Measurements from ENCODE around the gene COL18A1. TPM values are rescaled to one million over a fixed set of nuclear protein-coding genes. Genes with fewer than 3 reads are reported as not detected.
A peak's percentile ranks its signal among the peaks of the same experiment; 100 is the strongest.

COL18A1 gene
- total RNA-seq, 1 donor from 2014 or later = 9.5 TPM

DNA sequence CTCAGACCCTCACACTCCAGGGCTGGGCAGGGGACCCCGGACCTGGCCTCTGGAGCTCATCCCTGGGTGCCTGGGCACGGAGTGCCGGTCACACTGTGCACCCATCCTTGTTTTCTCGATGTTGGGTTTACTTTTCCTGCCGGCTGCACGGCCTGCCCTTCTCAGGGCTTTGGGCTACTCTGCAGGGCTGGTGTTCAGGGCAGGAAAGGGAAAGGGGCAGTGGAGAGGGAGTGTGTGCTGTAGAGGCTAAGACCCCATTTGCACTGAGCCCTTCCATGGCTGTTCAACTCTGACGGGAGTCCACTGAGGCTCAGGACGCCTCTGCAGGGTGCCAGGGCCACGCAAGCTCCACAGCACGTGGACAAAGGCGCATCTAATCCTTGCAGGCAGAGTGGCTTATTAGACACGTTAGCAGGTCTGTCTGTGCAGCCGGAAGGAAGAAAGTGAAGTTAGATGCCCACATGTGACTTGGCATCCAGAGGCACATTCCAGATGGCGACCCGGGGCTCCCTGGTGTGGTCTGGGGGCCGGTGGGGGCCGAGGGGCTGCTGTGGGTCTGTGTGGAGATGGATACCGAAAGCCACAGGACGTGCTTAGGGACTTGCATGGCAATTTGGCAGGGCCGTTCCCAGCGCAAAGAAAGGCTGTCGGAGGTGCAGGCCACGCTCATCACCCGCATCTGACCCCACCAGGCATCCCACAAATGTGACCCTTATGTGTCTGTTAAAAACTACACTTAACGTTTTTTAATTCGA lies 33.6 kb downstream of the COL18A1 start:
- no peaks in the 10 kb centered on the region for H3K4me1 Mint-ChIP-seq (ENCODE audit: low read depth, unreplicated experiment)
- no peaks in the 10 kb centered on the region for H3K36me3 Mint-ChIP-seq (ENCODE audit: unreplicated experiment)
- peaks cover 2% of the 10 kb centered on the region for H3K9me3 Mint-ChIP-seq (ENCODE audit: unreplicated experiment)
- TF ChIP-seq, protein P1, sequence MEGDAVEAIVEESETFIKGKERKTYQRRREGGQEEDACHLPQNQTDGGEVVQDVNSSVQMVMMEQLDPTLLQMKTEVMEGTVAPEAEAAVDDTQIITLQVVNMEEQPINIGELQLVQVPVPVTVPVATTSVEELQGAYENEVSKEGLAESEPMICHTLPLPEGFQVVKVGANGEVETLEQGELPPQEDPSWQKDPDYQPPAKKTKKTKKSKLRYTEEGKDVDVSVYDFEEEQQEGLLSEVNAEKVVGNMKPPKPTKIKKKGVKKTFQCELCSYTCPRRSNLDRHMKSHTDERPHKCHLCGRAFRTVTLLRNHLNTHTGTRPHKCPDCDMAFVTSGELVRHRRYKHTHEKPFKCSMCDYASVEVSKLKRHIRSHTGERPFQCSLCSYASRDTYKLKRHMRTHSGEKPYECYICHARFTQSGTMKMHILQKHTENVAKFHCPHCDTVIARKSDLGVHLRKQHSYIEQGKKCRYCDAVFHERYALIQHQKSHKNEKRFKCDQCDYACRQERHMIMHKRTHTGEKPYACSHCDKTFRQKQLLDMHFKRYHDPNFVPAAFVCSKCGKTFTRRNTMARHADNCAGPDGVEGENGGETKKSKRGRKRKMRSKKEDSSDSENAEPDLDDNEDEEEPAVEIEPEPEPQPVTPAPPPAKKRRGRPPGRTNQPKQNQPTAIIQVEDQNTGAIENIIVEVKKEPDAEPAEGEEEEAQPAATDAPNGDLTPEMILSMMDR (IDR thresholded peaks at IDR 0.05; ENCODE audit: partially characterized antibody, unreplicated experiment) = no peak
- H3K27me3 Mint-ChIP-seq (ENCODE audit: unreplicated experiment) = peaks cover 3% of the 10 kb centered on the region
- DNase-seq = no peak
- H3K27ac Mint-ChIP-seq (ENCODE audit: unreplicated experiment) = no peak overlapping the region
- H3K4me3 Mint-ChIP-seq (ENCODE audit: unreplicated experiment) = no peak overlapping the region

DNA sequence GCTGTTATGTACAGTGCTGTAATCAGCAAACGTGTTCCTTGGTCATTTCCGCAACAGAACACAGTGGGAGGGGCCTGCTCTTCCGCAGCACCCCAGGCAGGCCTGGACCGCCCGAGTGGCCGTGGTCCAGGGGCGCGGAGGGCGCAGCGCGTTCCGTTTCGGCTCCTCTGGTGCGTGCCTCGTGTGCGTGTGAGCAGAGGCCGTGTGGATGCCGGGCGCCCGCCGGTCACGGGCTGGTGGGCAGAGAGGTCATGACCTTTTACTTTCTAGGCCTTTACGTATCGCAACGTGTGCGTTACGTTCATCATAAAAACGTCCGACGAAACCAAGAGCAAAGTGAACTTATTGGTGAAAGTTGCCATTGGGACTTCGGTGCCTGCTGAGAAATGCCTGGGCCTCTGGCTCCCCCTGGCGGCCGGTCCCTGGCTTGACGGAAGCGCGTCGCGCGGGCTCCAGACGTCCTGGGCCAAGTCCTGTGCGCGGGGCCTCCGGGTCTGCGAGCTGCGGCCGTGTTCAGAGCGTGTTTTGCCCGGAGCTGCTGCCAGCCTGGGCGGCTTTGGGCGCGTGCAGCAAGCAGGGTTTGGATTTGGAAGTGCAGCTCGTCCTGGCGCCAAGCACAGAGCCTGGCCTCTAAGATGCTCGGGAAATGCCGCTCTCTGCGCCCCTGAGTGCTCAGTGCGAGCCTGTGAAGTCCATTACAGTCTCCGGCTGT lies 34.4 kb downstream of the COL18A1 start:
- TF ChIP-seq, protein P1 (IDR thresholded peaks at IDR 0.05; ENCODE audit: partially characterized antibody, unreplicated experiment) = peak; percentile 100
- Mint-ChIP-seq H3K27me3 (ENCODE audit: unreplicated experiment) (peaks cover 4% of the 10 kb centered on the region), H3K36me3 (ENCODE audit: unreplicated experiment) (peaks cover 1% of the 10 kb centered on the region), H3K4me3 (ENCODE audit: unreplicated experiment) (no peak overlapping the region), H3K9me3 (ENCODE audit: unreplicated experiment) (no peaks in the 10 kb centered on the region), H3K27ac (ENCODE audit: unreplicated experiment) (no peak overlapping the region), H3K4me1 (ENCODE audit: low read depth, unreplicated experiment) (no peaks in the 10 kb centered on the region)
- peak; percentile 86 for DNase-seq

DNA sequence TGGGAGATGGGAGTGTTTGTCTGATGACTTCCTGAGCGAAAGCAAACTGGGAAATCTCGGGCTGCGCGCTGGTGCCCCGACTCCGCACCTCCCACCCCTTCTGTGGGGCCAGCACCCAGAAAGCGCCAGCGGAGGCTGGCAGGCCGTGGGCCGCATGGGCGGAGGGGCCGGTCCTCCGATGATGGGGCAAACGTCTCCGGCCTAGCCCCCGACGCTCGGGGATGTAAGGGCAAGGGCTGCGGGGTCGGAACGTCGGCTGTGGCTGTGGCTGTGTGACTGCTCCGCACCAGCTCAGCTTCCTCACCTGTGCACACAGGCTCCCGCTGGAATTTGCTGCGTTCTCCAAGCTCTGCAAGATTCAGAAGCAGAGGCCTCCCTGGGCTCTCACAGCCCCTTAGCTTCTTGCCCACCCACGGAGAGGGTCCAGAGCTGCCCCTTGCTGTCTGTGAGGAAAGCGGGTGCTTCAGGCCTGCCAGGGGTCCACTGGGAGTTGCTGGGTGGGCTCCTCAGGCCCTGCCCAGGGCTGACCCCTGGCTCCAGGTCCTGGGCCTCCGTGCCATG lies 35.0 kb downstream of the COL18A1 start:
- H3K27ac Mint-ChIP-seq (ENCODE audit: unreplicated experiment) = no peak overlapping the region
- no peak for DNase-seq
- H3K36me3 Mint-ChIP-seq (ENCODE audit: unreplicated experiment) = peaks cover 8% of the 10 kb centered on the region
- H3K27me3 Mint-ChIP-seq (ENCODE audit: unreplicated experiment) = peaks cover 4% of the 10 kb centered on the region
- H3K4me1 Mint-ChIP-seq (ENCODE audit: low read depth, unreplicated experiment) = no peaks in the 10 kb centered on the region
- H3K4me3 Mint-ChIP-seq (ENCODE audit: unreplicated experiment) = no peak overlapping the region
- TF ChIP-seq, protein P1 (IDR thresholded peaks at IDR 0.05; ENCODE audit: partially characterized antibody, unreplicated experiment) = no peak
- H3K9me3 Mint-ChIP-seq (ENCODE audit: unreplicated experiment) = no peaks in the 10 kb centered on the region

DNA sequence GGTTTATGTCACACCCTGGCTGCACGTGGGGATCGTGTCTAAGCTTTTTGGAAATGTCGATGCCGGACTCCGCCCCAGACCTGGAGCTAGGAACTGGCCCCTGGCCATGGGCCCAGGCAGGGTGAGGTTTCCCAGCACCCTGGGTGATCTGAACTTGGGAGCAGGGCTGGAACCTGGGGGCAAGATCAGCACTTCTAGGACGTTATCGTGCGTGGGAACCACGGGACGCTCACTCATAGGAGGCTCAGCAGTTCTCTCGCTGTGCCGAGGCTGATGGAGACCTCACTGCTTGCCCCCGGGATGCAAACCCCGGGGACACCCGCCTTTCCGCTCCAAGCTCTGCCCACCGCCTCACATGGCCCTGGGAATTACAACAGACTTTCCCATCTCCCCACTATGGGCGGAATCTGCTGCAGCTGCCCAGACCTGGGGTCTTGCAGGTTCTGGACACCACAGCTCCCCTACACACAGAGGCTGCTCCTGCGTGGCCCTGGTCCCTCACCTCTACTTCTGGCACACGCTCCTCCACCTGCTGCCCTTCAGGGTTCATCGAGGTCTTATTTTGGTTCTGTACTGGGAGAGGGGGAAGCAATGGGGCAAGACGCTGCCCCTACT lies 35.9 kb downstream of the COL18A1 start:
- Mint-ChIP-seq H3K27ac (ENCODE audit: unreplicated experiment) (no peak overlapping the region), H3K27me3 (ENCODE audit: unreplicated experiment) (peaks cover 6% of the 10 kb centered on the region), H3K4me3 (ENCODE audit: unreplicated experiment) (no peak overlapping the region), H3K9me3 (ENCODE audit: unreplicated experiment) (no peaks in the 10 kb centered on the region), H3K4me1 (ENCODE audit: low read depth, unreplicated experiment) (no peaks in the 10 kb centered on the region), H3K36me3 (ENCODE audit: unreplicated experiment) (peaks cover 12% of the 10 kb centered on the region)
- TF ChIP-seq, protein P1 (IDR thresholded peaks at IDR 0.05; ENCODE audit: partially characterized antibody, unreplicated experiment) = no peak
- peak; percentile 13 for DNase-seq
